ENCODE results near the gene ZPR1.

Gene ZPR1

GRCh38 chr11:116832350-116833290, 44.8 kb upstream of the ZPR1 start:
- Histone ChIP-seq H4K20me1 (no peaks in the 10 kb centered on the region), H3K4me2 (no peak overlapping the region), H3K27ac (no peak overlapping the region), H3K27me3 (no peaks in the 10 kb centered on the region), H3K9ac (no peak overlapping the region), H3K36me3 (no peaks in the 10 kb centered on the region), H3K4me1 (peaks cover 20 to 45% (median 39%) of the 10 kb centered on the region in 10 experiments), H3K9me3 (replicated peaks in 1 of 11) (no peaks in the 10 kb centered on the region), H3K4me3 (no peak overlapping the region)
- no peak for TF ChIP-seq Cebpa-rat (IDR thresholded peaks at IDR 0.05)

DNA sequence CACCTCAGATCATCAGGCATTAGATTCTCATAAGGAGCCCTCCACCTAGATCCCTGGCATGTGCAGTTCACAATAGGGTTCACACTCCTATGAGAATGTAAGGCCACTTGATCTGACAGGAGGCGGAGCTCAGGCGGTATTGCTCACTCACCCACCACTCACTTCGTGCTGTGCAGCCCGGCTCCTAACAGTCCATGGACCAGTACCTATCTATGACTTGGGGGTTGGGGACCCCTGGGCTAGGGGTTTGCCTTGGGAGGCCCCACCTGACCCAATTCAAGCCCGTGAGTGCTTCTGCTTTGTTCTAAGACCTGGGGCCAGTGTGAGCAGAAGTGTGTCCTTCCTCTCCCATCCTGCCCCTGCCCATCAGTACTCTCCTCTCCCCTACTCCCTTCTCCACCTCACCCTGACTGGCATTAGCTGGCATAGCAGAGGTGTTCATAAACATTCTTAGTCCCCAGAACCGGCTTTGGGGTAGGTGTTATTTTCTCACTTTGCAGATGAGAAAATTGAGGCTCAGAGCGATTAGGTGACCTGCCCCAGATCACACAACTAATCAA, 44.0 kb upstream of the ZPR1 start:
- Histone ChIP-seq H3K4me1 (peaks cover 20 to 45% (median 39%) of the 10 kb centered on the region in 10 experiments), H3K27me3 (no peaks in the 10 kb centered on the region), H3K27ac (no peak overlapping the region), H3K4me3 (no peak overlapping the region), H3K9ac (no peak overlapping the region), H3K36me3 (no peaks in the 10 kb centered on the region), H3K4me2 (no peak overlapping the region), H4K20me1 (no peaks in the 10 kb centered on the region), H3K9me3 (replicated peaks in 1 of 11) (no peaks in the 10 kb centered on the region)
- no peak for TF ChIP-seq Cebpa-rat (IDR thresholded peaks at IDR 0.05)

- no peak overlapping the region for H3K27ac ChIP-seq
- H3K36me3 ChIP-seq: no peaks in the 10 kb centered on the region
- H3K4me1 ChIP-seq: peaks cover 10 to 33% (median 28%) of the 10 kb centered on the region in 10 experiments
- no peaks in the 10 kb centered on the region for H3K27me3 ChIP-seq
- no peaks in the 10 kb centered on the region for H4K20me1 ChIP-seq
- H3K4me2 ChIP-seq: peak overlapping the region in 4 of 11 experiments; percentile 59 to 71 (median 64); a peak in 4 of 22 replicates
- no peaks in the 10 kb centered on the region for H3K9me3 ChIP-seq (replicated peaks in 1 of 11)
- H3K4me3 ChIP-seq: no peak overlapping the region
- no peak overlapping the region for H3K9ac ChIP-seq
- TF ChIP-seq Cebpa-rat (IDR thresholded peaks at IDR 0.05): no peak
These were observed 42.5 kb upstream of the ZPR1 start for GRCh38 chr11:116830184-116830912.

- Histone ChIP-seq H3K9ac (peak within 1 kb of the TSS in 2 of 11 experiments; percentile 15 to 35; a peak in 2 of 22 replicates), H3K4me1 (peaks cover 3 to 26% (median 21%) of the 10 kb centered on the region in 10 experiments), H3K4me2 (peak within 1 kb of the TSS in 9 of 11 experiments; percentile 23 to 71 (median 59); a peak in 16 of 22 replicates), H3K9me3 (replicated peaks in 1 of 11) (no peaks in the 10 kb centered on the region), H3K4me3 (no peak within 1 kb of the TSS), H3K36me3 (no peaks in the 10 kb centered on the region), H3K27me3 (no peaks in the 10 kb centered on the region), H4K20me1 (no peaks in the 10 kb centered on the region), H3K27ac (no peak within 1 kb of the TSS; a peak in 1 of 22 replicates)
- no peak for TF ChIP-seq Cebpa-rat (IDR thresholded peaks at IDR 0.05)
These were observed 41.8 kb upstream of the ZPR1 start, which contains the start of gene APOC3 for GRCh38 chr11:116829525-116830183. Gene APOC3 (plus strand): TSS chr11:116829907. CDS start chr11:116830583, 676 bp downstream.

DNA sequence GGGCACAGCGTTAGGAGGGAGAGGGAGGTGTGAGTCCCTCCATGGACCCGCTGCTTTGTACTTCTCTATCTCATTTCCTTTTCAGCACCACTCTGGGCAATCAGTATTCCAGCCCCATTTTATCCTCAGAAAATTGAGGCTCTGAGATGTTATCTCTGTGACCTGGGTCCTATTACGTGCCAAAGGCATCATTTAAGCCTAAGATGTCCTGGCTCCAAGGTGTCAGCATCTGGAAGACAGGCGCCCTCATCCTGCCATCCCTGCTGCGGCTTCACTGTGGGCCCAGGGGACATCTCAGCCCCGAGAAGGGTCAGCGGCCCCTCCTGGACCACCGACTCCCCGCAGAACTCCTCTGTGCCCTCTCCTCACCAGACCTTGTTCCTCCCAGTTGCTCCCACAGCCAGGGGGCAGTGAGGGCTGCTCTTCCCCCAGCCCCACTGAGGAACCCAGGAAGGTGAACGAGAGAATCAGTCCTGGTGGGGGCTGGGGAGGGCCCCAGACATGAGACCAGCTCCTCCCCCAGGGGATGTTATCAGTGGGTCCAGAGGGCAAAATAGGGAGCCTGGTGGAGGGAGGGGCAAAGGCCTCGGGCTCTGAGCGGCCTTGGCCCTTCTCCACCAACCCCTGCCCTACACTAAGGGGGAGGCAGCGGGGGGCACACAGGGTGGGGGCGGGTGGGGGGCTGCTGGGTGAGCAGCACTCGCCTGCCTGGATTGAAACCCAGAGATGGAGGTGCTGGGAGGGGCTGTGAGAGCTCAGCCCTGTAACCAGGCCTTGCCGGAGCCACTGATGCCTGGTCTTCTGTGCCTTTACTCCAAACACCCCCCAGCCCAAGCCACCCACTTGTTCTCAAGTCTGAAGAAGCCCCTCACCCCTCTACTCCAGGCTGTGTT, 41.1 kb upstream of the ZPR1 start:
- peak overlapping the region in 9 of 11 experiments; percentile 23 to 71 (median 59); a peak in 16 of 22 replicates for H3K4me2 ChIP-seq
- H3K9ac ChIP-seq: peak overlapping the region in 2 of 11 experiments; percentile 15 to 35; a peak in 2 of 22 replicates
- H3K4me1 ChIP-seq: peaks cover 0 to 19% (median 14%) of the 10 kb centered on the region in 10 experiments; a peak in 18 of 20 replicates
- H3K27me3 ChIP-seq: no peaks in the 10 kb centered on the region
- H3K4me3 ChIP-seq: no peak overlapping the region
- H4K20me1 ChIP-seq: no peaks in the 10 kb centered on the region
- H3K27ac ChIP-seq: no peak overlapping the region; a peak in 1 of 22 replicates
- H3K9me3 ChIP-seq (replicated peaks in 1 of 11): no peaks in the 10 kb centered on the region
- no peak for TF ChIP-seq Cebpa-rat (IDR thresholded peaks at IDR 0.05)
- no peaks in the 10 kb centered on the region for H3K36me3 ChIP-seq

- Histone ChIP-seq H3K4me2 (no peak overlapping the region), H3K27ac (no peak overlapping the region), H3K4me1 (peaks cover 0 to 13% (median 9%) of the 10 kb centered on the region in 10 experiments; a peak in 18 of 20 replicates), H3K4me3 (no peak overlapping the region), H3K36me3 (no peaks in the 10 kb centered on the region), H4K20me1 (no peaks in the 10 kb centered on the region), H3K9me3 (replicated peaks in 1 of 11) (no peaks in the 10 kb centered on the region), H3K9ac (no peak overlapping the region), H3K27me3 (no peaks in the 10 kb centered on the region)
- TF ChIP-seq Cebpa-rat (IDR thresholded peaks at IDR 0.05): no peak
These were observed 39.6 kb upstream of the ZPR1 start for GRCh38 chr11:116827461-116827860.

GRCh38 chr11:116826751-116827431, 39.1 kb upstream of the ZPR1 start:
- Histone ChIP-seq H3K4me1 (peaks cover 0 to 13% (median 9%) of the 10 kb centered on the region in 10 experiments; a peak in 18 of 20 replicates), H3K36me3 (no peaks in the 10 kb centered on the region), H3K9me3 (replicated peaks in 1 of 11) (no peaks in the 10 kb centered on the region), H3K27ac (no peak overlapping the region), H3K27me3 (no peaks in the 10 kb centered on the region), H3K4me2 (no peak overlapping the region), H3K9ac (no peak overlapping the region), H4K20me1 (no peaks in the 10 kb centered on the region), H3K4me3 (no peak overlapping the region)
- no peak for TF ChIP-seq Cebpa-rat (IDR thresholded peaks at IDR 0.05)
